ENCODE measurements around the gene SMG9. TPM values are rescaled to one million over a fixed set of nuclear protein-coding genes. Genes with fewer than 3 reads are reported as not detected.

Gene SMG9
- total and polyA plus RNA-seq, 8 donors, result 40.9 to 66.2 (median 54.6) TPM

DNA sequence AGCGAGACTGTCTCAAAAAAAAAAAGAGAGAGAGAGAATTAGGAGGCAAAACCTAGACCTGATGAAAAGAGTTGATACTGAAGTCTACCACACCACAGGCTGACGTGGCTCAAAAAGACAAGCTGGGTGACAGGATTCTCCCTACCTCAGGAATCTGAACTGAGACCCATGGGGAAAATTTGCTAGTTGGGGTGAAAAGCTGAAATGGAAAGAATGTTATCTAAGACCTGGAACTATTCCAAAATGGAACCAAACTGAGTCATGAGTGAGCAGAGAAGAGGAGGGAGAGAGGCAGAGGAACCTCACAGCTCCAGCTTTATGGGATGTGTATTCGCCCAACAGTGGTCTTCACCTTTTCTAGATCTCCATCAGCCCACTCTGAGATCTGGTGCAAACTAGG is 11.7 kb downstream of the SMG9 start:
- H3K27ac ChIP-seq, result no peak overlapping the region
- no peak overlapping the region for H3K4me3 ChIP-seq
- TF ChIP-seq CTCF (IDR thresholded peaks at IDR 0.05), result no peak
- no peaks in the 10 kb centered on the region for H3K9me3 ChIP-seq
- ATAC-seq, result no peak
- H3K36me3 ChIP-seq, result peaks cover 0 to 99% of the 10 kb centered on the region in 2 donors
- peaks cover 5 to 12% of the 10 kb centered on the region in 2 donors for H3K4me1 ChIP-seq
- H3K27me3 ChIP-seq, result no peaks in the 10 kb centered on the region
- intact Hi-C loops (cut with DNase I), result no loop called here
- DNase-seq, result no peak

- peaks cover 0 to 99% of the 10 kb centered on the region in 2 donors for H3K36me3 ChIP-seq
- no peaks in the 10 kb centered on the region for H3K27me3 ChIP-seq
- TF ChIP-seq CTCF (IDR thresholded peaks at IDR 0.05), result no peak
- H3K4me1 ChIP-seq, result peaks cover 5 to 12% of the 10 kb centered on the region in 2 donors
- H3K4me3 ChIP-seq, result no peak overlapping the region
- intact Hi-C loops (cut with DNase I), result no loop called here
- H3K27ac ChIP-seq, result no peak overlapping the region
- ATAC-seq (no peak), DNase-seq (no peak)
- H3K9me3 ChIP-seq, result no peaks in the 10 kb centered on the region
Observed at GRCh38 chr19:43741075-43741825, 13.5 kb downstream of the SMG9 start.

GRCh38 chr19:43739439-43740235 is 15.1 kb downstream of the SMG9 start:
- Histone ChIP-seq H3K27ac (no peak overlapping the region), H3K9me3 (no peaks in the 10 kb centered on the region), H3K36me3 (peaks cover 0 to 100% of the 10 kb centered on the region in 2 donors), H3K4me1 (peaks cover 2% of the 10 kb centered on the region in 2 donors), H3K27me3 (no peaks in the 10 kb centered on the region), H3K4me3 (no peak overlapping the region)
- ATAC-seq (peak; percentile 46), DNase-seq (no peak)
- intact Hi-C loops (cut with DNase I), result loop anchor here in 1 of 2 donors (10.0 kb wide), 1 partner anchor 65 kb away; the partner anchor contains the start of gene PLAUR
- no peak for TF ChIP-seq CTCF (IDR thresholded peaks at IDR 0.05)

- H3K4me3 ChIP-seq, result no peak overlapping the region
- no peaks in the 10 kb centered on the region for H3K4me1 ChIP-seq
- no peaks in the 10 kb centered on the region for H3K9me3 ChIP-seq
- H3K27me3 ChIP-seq, result no peaks in the 10 kb centered on the region
- peak in 1 of 4 donors; percentile 48 for DNase-seq
- H3K36me3 ChIP-seq, result peaks cover 0 to 100% of the 10 kb centered on the region in 2 donors
- no peak for TF ChIP-seq CTCF (IDR thresholded peaks at IDR 0.05)
- intact Hi-C loops (cut with DNase I), result loop anchor here in 1 of 2 donors (10.0 kb wide), 1 partner anchor 64 kb away; the partner anchor contains the start of gene PLAUR
- H3K27ac ChIP-seq, result no peak overlapping the region
- ATAC-seq, result peak; percentile 72
Observed at GRCh38 chr19:43738780-43739211, 16.0 kb downstream of the SMG9 start.

- Histone ChIP-seq H3K27ac (no peak overlapping the region), H3K36me3 (peaks cover 0 to 100% of the 10 kb centered on the region in 2 donors), H3K9me3 (no peaks in the 10 kb centered on the region), H3K4me1 (peaks cover 0 to 13% of the 10 kb centered on the region in 2 donors), H3K27me3 (no peaks in the 10 kb centered on the region), H3K4me3 (no peak overlapping the region)
- TF ChIP-seq CTCF (IDR thresholded peaks at IDR 0.05), result no peak
- ATAC-seq (no peak), DNase-seq (no peak)
- intact Hi-C loops (cut with DNase I), result loop anchor here in 1 of 2 donors (10.0 kb wide), 1 partner anchor 61 kb away; the partner anchor contains the start of gene PLAUR
Observed at GRCh38 chr19:43735957-43736356, 18.8 kb downstream of the SMG9 start.
